Measurements from ENCODE around the gene JUP. TPM values are rescaled to one million over a fixed set of nuclear protein-coding genes. Genes with fewer than 3 reads are reported as not detected.

JUP gene
- polyA plus RNA-seq, 4 donors, result 122 to 316 (median 270) TPM

DNA sequence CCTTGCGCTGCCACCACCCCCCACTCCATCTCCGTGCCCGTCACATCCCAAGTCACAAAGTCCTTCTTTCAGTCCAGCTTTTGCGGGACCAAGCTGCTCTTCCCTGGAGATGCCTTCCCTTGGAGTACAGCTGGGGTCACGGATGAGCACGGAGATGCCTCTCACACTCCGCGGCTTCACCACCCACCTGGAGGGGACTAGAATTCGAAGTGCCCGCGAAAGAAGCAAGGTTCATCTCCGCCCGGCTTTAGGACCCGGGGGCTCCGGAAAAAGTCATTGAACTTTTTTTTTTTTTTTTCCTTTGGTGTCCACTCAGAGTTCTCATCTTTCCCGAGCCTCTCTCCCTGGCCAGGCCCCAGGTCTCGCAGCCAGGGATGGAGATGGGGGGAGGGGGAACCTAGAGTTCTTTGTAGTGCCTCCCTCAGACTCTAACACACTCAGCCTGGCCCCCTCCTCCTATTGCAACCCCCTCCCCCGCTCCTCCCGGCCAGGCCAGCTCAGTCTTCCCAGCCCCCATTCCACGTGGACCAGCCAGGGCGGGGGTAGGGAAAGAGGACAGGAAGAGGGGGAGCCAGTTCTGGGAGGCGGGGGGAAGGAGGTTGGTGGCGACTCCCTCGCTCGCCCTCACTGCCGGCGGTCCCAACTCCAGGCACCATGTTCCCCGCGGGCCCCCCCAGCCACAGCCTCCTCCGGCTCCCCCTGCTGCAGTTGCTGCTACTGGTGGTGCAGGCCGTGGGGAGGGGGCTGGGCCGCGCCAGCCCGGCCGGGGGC is 26.1 kb upstream of the JUP start, which contains the start of gene FKBP10:
Gene FKBP10 (plus strand): TSS at position 624 of the 771 bp plus-strand sequence. CDS start 31 bp downstream, at position 655.
- FAIRE-seq (no peak), DNase-seq (peak; percentile 29 to 87)
- H3K27ac ChIP-seq (ENCODE audit: low read depth in 1 of 3, low read length in 2 of 3), result peak within 1 kb of the TSS in 2 of 3 donors; percentile 36 to 43
- H3K9me3 ChIP-seq (ENCODE audit: control insufficient read depth in 2 of 2, insufficient read depth in 1 of 2, low read depth in 1 of 2, low read length in 1 of 2), result peaks cover 0 to 5% of the 10 kb centered on the region in 2 donors
- peaks cover 0 to 27% (median 0%) of the 10 kb centered on the region in 3 donors for H3K36me3 ChIP-seq (ENCODE audit: control insufficient read depth in 3 of 3, insufficient read depth in 2 of 3, low read depth in 1 of 3, low read length in 3 of 3)
- peaks cover 0 to 6% (median 0%) of the 10 kb centered on the region in 3 donors for H3K27me3 ChIP-seq (ENCODE audit: control insufficient read depth in 3 of 3, insufficient read depth in 3 of 3, low read length in 3 of 3)
- peaks cover 0 to 30% (median 0%) of the 10 kb centered on the region in 3 donors for H3K4me1 ChIP-seq (ENCODE audit: control insufficient read depth in 3 of 3, insufficient read depth in 2 of 3, low read depth in 1 of 3, low read length in 2 of 3)
- peak within 1 kb of the TSS; percentile 45 to 60 (median 58) for H3K4me3 ChIP-seq (ENCODE audit: low read depth in 1 of 3, low read length in 3 of 3)
- 5 to 9% (median 6%) methylated on average over 31 to 35 of the region's 35 CpGs for WGBS, 3 donors

DNA sequence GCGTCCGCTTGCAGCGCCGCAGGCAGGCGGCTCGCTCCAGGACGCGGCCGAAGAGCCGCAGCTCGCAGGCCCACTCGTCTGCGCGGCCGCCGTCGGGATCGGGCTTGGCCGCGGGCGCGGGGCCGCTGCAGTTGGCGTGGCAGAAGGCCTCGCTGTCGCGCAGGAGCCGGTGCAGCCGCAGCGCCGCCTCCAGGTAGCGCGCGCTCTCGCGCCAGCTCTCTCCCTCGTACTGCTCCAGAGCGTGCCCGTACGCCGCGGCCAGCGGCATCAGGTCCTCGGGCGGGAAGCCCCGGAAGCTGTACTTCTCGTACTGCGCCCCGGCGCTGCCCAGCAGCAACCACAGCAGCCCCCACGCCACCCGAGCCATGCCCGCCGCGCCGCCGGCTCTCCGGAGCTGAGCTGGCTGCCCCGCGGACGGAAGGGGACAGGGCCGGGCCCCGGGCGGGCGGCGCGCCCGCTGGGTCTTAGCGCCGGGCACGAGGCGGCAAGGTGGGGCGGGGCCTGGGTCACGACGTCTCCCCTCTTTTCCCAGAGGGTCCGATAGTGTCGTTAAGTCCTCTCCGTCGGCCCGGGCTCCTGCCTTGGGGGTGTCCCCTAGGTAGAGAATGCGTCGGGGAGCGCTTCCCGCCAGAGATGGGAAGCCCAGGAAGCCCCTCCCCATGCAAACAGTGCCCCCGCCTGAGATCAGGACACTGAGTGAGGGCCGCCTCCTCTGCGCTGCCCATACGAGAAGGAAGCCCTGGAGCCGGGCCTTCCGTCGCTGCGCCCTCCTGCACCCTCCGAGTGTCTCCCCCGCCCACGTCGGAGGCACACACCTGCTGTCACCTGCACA is 25.3 kb upstream of the JUP start, which contains the start of gene P3H4:
Gene P3H4 (minus strand): TSS at position 401 of the 832 bp plus-strand sequence. CDS start 34 bp downstream, at position 367.
- Histone ChIP-seq H3K27me3 (ENCODE audit: control insufficient read depth in 3 of 3, insufficient read depth in 3 of 3, low read length in 3 of 3) (peaks cover 0 to 6% (median 0%) of the 10 kb centered on the region in 3 donors), H3K9me3 (ENCODE audit: control insufficient read depth in 2 of 2, insufficient read depth in 1 of 2, low read depth in 1 of 2, low read length in 1 of 2) (peaks cover 0 to 5% of the 10 kb centered on the region in 2 donors), H3K4me3 (ENCODE audit: low read depth in 1 of 3, low read length in 3 of 3) (peak within 1 kb of the TSS; percentile 45 to 60 (median 58)), H3K27ac (ENCODE audit: low read depth in 1 of 3, low read length in 2 of 3) (peak within 1 kb of the TSS in 2 of 3 donors; percentile 45 to 49), H3K36me3 (ENCODE audit: control insufficient read depth in 3 of 3, insufficient read depth in 2 of 3, low read depth in 1 of 3, low read length in 3 of 3) (peaks cover 0 to 22% (median 0%) of the 10 kb centered on the region in 3 donors), H3K4me1 (ENCODE audit: control insufficient read depth in 3 of 3, insufficient read depth in 2 of 3, low read depth in 1 of 3, low read length in 2 of 3) (peaks cover 0 to 38% (median 0%) of the 10 kb centered on the region in 3 donors)
- FAIRE-seq, result no peak
- peak; percentile 77 to 96 for DNase-seq
- WGBS, 3 donors, result 0% methylated on average over 76 to 96 of the region's 96 CpGs

DNA sequence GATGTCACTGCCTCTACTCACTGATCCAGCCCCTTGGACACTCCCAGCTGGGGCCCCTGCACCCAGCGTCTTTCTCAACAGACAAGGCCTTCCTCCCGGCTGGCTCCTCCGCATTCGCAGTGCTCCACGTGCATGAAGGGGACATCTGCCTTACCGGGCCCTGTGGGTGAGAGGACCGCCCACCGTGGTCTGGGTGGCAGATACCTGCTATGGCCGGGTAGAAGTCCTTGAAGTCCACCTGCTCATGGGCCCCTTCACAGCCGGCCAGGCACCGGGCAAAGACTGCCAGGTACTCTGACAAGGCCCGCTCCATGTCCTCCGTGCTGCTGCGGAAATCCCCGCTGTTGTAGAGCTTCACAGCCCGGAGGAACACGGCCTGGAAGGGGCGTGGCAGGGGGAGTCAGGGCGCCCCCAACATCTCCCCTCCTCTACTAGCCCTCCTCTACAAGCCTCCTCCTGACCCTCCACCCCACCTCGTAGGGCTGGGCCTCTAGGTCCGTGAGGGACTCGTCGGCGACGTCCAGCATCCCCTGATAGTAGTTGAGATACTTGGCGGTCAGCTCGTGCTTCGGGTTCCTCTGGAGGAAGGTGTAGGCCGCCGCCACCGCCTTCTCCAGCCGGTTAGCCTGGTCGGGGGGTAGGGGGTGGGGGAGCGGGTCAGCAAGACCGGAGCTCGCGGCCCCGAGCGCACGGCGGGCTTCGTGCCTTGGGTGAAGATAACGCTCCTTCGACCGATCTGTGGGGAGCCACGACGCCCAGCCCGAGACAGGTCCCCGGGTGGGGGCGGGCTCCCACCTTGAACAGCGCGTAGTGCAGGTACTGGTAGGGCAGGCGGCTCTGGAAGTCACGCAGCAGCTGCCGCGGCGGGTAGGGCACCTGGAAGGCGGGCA is 24.4 kb upstream of the JUP start:
- no peak for FAIRE-seq
- peaks cover 0 to 6% (median 0%) of the 10 kb centered on the region in 3 donors for H3K27me3 ChIP-seq (ENCODE audit: control insufficient read depth in 3 of 3, insufficient read depth in 3 of 3, low read length in 3 of 3)
- no peak for DNase-seq
- peak overlapping the region in 2 of 3 donors; percentile 45 to 49 for H3K27ac ChIP-seq (ENCODE audit: low read depth in 1 of 3, low read length in 2 of 3)
- peaks cover 0 to 40% (median 0%) of the 10 kb centered on the region in 3 donors for H3K4me1 ChIP-seq (ENCODE audit: control insufficient read depth in 3 of 3, insufficient read depth in 2 of 3, low read depth in 1 of 3, low read length in 2 of 3)
- H3K36me3 ChIP-seq (ENCODE audit: control insufficient read depth in 3 of 3, insufficient read depth in 2 of 3, low read depth in 1 of 3, low read length in 3 of 3), result peaks cover 0 to 31% (median 0%) of the 10 kb centered on the region in 3 donors
- peaks cover 0 to 5% of the 10 kb centered on the region in 2 donors for H3K9me3 ChIP-seq (ENCODE audit: control insufficient read depth in 2 of 2, insufficient read depth in 1 of 2, low read depth in 1 of 2, low read length in 1 of 2)
- H3K4me3 ChIP-seq (ENCODE audit: low read depth in 1 of 3, low read length in 3 of 3), result peak overlapping the region; percentile 45 to 58 (median 48)
- 31 to 35% (median 32%) methylated on average over 50 to 58 of the region's 58 CpGs for WGBS, 3 donors

DNA sequence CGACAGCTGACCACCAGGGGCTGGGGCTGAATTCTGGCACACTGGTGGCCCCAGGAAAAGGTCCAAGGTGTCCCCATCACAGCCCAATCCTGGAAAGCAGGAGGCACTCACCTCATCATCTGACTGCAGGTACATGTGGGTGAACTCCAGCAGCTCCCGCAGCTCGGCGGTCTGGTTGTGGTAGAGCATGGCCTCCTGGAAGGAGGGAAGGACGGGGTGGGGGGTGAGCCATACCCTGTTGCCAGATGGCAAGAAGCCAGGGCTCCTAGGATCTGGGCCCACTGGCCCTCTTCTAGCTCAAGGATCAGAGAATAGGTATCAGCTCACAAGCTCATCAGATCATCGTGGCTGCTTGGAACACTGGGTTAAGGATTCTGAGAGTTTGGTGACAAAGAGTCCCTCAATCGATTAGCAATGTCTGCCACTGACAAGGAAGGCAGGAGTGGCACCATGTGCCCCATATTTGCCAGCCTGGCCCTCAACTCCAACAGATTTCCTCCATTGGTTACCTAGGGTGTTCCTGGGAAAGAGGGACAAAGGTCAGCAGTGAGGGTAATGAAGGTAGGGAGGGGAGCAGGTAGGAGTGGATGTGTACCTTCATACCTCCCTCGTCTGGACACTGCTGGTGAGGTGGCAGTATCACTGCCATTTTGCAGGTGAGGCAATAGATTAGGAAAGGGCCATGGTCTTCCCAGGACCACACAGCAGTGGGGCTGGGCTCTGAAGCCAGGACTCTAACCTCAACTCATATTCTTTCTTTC is 20.4 kb upstream of the JUP start:
- DNase-seq, result peak; percentile 82 to 99
- H3K4me3 ChIP-seq (ENCODE audit: low read depth in 1 of 3, low read length in 3 of 3), result no peak overlapping the region
- H3K9me3 ChIP-seq (ENCODE audit: control insufficient read depth in 2 of 2, insufficient read depth in 1 of 2, low read depth in 1 of 2, low read length in 1 of 2), result peaks cover 0 to 5% of the 10 kb centered on the region in 2 donors
- FAIRE-seq, result no peak
- peak overlapping the region; percentile 0 to 41 (median 39) for H3K27ac ChIP-seq (ENCODE audit: low read depth in 1 of 3, low read length in 2 of 3)
- H3K27me3 ChIP-seq (ENCODE audit: control insufficient read depth in 3 of 3, insufficient read depth in 3 of 3, low read length in 3 of 3), result no peaks in the 10 kb centered on the region
- peaks cover 0 to 28% (median 0%) of the 10 kb centered on the region in 3 donors for H3K4me1 ChIP-seq (ENCODE audit: control insufficient read depth in 3 of 3, insufficient read depth in 2 of 3, low read depth in 1 of 3, low read length in 2 of 3)
- WGBS, 3 donors, result 62 to 83% (median 68%) methylated on average over 8 of the region's 8 CpGs
- H3K36me3 ChIP-seq (ENCODE audit: control insufficient read depth in 3 of 3, insufficient read depth in 2 of 3, low read depth in 1 of 3, low read length in 3 of 3), result peaks cover 0 to 49% (median 0%) of the 10 kb centered on the region in 3 donors

DNA sequence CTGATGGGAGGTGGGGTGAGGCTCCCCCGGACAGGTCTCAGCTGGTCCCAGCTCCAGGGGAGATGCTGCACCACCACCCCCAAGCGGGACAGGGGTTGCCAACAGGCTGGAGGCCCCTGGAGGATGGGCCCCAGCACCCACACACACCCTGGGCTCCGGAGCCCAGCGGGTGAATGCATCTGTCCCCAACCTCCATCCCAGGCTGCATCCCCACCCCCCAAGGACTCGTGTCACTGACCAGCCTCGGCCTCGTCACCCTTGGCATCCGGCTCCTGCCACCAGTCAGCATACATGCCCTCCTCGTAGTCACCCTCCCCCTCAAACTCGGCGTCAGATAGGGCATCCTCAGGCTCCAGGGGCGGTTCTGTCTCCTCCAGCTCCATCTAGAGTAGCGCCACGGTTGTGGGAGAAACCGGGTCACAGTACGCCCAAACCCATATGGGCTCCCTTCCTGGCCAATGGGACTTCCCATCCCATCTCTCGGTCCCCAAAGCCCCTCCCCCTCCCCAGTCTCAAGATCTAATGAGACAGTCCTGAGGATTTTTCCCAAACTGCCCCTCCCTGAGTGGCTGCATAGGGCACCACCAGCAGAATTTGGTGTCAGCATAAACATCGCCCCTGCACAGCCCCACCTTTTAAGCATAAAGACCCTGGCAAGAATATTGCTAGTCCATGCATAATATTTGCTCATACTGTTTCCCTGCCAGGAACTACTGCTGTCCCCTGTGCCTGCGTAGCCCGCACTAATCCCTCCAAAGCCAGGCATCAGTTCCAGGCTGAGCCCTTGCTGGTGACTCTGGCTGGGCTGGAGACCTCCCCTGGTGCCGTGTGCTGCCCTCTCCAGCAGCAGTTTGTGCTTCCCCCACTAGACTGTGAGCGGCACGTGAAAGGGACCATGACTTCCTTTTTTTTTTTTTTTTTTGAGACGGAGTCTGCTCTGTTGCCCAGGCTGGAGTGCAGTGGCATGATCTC is 16.8 kb upstream of the JUP start:
- H3K27me3 ChIP-seq (ENCODE audit: control insufficient read depth in 3 of 3, insufficient read depth in 3 of 3, low read length in 3 of 3), result no peaks in the 10 kb centered on the region
- no peak for DNase-seq
- H3K9me3 ChIP-seq (ENCODE audit: control insufficient read depth in 2 of 2, insufficient read depth in 1 of 2, low read depth in 1 of 2, low read length in 1 of 2), result no peaks in the 10 kb centered on the region
- 72 to 82% (median 74%) methylated on average over 23 to 24 of the region's 24 CpGs for WGBS, 3 donors
- peaks cover 0 to 37% (median 0%) of the 10 kb centered on the region in 3 donors for H3K36me3 ChIP-seq (ENCODE audit: control insufficient read depth in 3 of 3, insufficient read depth in 2 of 3, low read depth in 1 of 3, low read length in 3 of 3)
- H3K27ac ChIP-seq (ENCODE audit: low read depth in 1 of 3, low read length in 2 of 3), result no peak overlapping the region
- H3K4me3 ChIP-seq (ENCODE audit: low read depth in 1 of 3, low read length in 3 of 3), result no peak overlapping the region
- FAIRE-seq, result no peak
- H3K4me1 ChIP-seq (ENCODE audit: control insufficient read depth in 3 of 3, insufficient read depth in 2 of 3, low read depth in 1 of 3, low read length in 2 of 3), result peaks cover 0 to 36% (median 0%) of the 10 kb centered on the region in 3 donors

DNA sequence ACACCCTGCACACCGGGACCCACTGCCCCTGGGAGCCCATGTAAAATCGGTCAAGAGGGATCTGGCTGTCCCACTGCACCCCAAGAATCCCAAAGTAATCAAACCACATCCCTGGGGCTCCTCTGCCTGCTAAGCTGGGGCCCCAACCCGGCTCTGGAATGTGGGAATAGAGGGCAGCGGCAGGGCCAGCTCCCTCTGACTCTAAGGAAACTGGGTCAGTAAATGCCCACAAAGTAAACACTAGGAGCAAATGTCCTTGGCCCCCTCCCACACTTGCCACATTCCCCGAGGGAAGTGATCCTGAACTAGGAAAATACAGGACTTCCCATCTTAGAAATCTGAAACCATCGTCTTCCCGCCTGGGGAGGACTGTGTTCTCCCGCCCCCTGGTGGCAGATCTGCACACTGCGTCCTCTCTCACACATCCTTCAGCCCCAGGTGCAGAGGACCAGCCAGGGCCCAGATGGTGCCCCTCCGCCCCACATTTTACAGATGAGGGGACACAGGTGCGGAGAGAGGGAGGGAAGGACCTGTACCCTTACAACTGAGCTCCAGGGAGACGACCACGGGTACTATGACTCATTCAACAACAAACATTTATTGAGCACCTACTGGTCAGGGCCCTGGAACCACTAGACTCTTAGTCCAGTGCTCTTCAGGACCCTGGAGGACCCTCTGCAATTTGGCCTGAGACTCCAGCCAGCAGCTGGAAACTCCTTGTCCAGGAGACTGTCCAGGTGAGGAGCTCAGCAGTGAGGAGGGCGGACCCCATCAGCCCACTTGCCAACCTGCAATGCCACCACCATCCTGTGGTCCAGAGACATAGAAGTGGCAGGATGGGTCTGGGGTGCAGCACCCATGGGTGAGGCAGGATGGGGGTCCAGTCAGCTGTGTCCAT is 15.1 kb upstream of the JUP start:
- Histone ChIP-seq H3K27ac (ENCODE audit: low read depth in 1 of 3, low read length in 2 of 3) (peak overlapping the region; percentile 83 to 89 (median 87)), H3K4me1 (ENCODE audit: control insufficient read depth in 3 of 3, insufficient read depth in 2 of 3, low read depth in 1 of 3, low read length in 2 of 3) (peaks cover 0 to 23% (median 0%) of the 10 kb centered on the region in 3 donors), H3K9me3 (ENCODE audit: control insufficient read depth in 2 of 2, insufficient read depth in 1 of 2, low read depth in 1 of 2, low read length in 1 of 2) (no peaks in the 10 kb centered on the region), H3K36me3 (ENCODE audit: control insufficient read depth in 3 of 3, insufficient read depth in 2 of 3, low read depth in 1 of 3, low read length in 3 of 3) (peaks cover 0 to 31% (median 0%) of the 10 kb centered on the region in 3 donors), H3K27me3 (ENCODE audit: control insufficient read depth in 3 of 3, insufficient read depth in 3 of 3, low read length in 3 of 3) (no peaks in the 10 kb centered on the region), H3K4me3 (ENCODE audit: low read depth in 1 of 3, low read length in 3 of 3) (peak overlapping the region in 1 of 3 donors; percentile 10)
- FAIRE-seq (no peak), DNase-seq (peak; percentile 84 to 91)
- 10 to 15% (median 11%) methylated on average over 14 of the region's 14 CpGs for WGBS, 3 donors

Measured in small intestine (tissue), 7 donors.